Left cardiac atrium (tissue), 4 donors: ENCODE measurements around the gene PRPF40A. TPM values are rescaled to one million over a fixed set of nuclear protein-coding genes. Genes with fewer than 3 reads are reported as not detected.
"Not testable (repeated sequence)": the region's sequence is repeated elsewhere in the genome, so short reads cannot be mapped to it uniquely, and the experiment has no call there.

ENCODE experiments used
- ATAC-seq, 2 donors: fragments of 200-7000 bp; cut with Tn5 transposase; one replicate each; pipeline ENCODE4 v1.9.1; 2020; ENCODE audit warnings: mild to moderate bottlenecking in 2 of 2, moderate library complexity in 2 of 2
- DNase-seq: peaks from one replicate; pipeline ENCODE4 v3.0.0-alpha.2; 2020
- intact Hi-C, 2 donors: fragments of 100-400 bp; cut with DNase I; formaldehyde crosslinking; loops; one replicate each; pipeline versions ENCODE4 v1.14.1 to v1.15.1; 2022 to 2023
- long read RNA-seq: library from polyadenylated mRNA; unstranded; transcript quantifications from one replicate; pipeline ENCODE4 v2.0.0, GENCODE V29; 2021
- total RNA-seq, 2 donors: library from RNA; stranded (reverse); fragmentation: NEBNext Ultra II Directional; extraction: Animal tissue kit (Norgen Biotek cat#: 25700); gene quantifications; one replicate each; pipeline ENCODE4 v1.2.1, GENCODE V29; 2021
- donor health status: DM: no; HTN: yes; CAD: no.
- donor health status: DM: no; HTN: yes; CAD: no; lungs with severe emphysema.
- donor health status: DM: yes; HTN: yes; CAD: no.
- donor health status: Dilated cardiomyopathy.

PRPF40A gene
- total RNA-seq: 10 to 100 TPM; 36.7 to 51.1 TPM
- long read RNA-seq, partial matches to known transcripts: 14 of 24 reads
- long read RNA-seq, other reads (novel, unspliced or antisense): 10 of 24 reads

DNA sequence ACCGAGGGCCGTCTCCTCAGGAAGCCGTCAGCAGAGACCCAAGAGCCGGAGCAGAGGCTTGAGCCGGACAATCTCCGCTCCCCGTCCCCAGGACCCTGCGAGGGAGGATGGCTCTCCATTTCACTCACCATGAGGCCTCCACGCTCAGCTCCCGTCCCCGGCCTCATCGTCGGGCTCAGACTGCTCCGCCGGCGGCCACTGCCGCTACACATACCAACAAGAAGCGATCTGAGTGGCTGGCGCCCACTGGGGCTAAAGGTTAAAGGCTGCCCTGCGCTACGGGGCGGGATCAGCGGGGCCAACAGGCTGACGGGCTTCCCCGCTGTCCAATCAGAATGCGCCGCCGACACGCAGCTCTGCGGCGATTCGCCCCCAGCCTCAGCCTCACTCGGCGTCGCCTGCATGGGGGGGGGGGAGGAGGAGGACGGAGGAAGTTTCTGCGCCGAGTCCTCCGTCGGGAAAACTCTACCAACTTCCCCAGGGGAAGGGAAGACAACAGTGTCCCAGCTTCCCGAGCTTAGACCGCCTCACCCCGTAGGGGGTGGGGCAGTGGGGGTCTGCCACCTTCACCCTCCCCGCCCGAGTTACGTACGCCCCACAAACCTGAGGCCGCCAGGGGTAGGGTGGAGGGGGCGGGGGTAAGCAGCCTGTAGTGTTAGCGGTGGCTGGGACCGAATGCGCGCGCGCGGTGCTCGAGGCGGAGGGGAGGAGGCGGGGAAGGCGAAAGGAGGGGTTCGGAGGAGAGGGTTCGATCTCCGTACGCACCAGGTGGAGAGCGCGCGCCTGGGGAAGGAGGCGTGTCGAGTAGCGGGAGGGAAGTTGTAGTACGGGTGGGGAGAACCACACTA is at the start of gene PRPF40A:
Gene PRPF40A, minus strand, starts transcription at position 234 of the 848 bp plus-strand sequence. Its CDS starts 22 bp downstream, at position 212.
- intact Hi-C loops: no loop called here
- ATAC-seq: peak; percentile 93 to 94
- DNase-seq: peak; percentile 99

DNA sequence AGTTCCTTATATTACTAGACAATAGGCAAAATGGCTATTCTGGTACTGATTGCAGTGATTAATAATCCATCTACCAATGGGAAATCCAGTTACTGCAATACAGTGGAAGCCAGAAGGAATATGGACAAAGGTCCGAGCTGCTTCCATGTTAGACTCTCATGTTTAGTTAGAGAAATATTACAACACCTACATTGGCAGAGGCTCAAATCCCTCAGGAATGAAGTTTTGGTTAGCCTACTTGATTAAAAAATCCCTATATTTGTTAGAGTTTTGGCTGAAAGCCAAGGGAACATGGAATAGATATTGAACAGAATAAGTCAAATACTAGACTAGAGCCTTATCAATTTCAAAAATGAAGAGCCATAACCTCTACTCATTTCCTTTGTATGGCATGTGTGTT is 49.7 kb upstream of the PRPF40A start:
- ATAC-seq: no peak
- DNase-seq: no peak
- intact Hi-C loops: no loop called here

DNA sequence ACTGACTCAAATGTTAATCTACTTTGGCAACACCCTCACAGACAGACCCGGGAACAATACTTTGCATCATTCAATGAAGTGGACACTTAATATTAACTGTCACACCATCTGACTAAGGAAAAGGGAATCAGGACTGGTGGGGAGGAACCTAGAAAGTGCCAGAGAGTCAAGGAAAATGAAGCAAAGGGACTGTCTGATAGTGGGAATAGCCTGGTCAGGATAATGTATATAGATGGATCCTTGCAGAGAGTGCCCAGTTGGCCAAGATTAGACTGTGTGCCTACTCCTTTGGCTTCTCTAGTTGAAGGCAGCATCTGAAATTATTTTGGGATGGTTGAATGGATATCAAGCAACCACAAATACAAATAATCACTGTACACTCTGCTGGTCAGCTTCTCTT is 46.4 kb upstream of the PRPF40A start:
- ATAC-seq: no peak
- intact Hi-C loops: no loop called here
- no peak for DNase-seq

DNA sequence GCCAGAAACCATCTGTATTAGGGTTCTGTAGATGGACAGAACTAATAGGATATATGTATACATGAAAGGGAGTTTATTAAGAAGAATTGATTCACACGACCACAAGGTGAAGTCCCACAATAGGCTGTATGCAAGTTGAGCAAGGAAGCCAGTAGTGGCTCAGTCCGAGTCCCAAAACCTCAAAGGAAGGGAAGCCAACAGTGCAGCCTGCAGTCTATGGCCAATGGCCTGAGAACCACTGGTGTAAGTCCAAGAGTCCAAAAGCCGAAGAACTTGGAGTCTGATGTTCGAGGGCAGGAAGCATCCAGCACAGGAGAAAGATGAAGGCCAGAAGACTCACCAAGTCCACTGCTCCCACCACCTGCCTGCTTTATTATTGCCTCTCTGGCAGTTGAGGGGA is 45.9 kb upstream of the PRPF40A start:
- ATAC-seq: peak in 1 of 2 donors; percentile 26

DNA sequence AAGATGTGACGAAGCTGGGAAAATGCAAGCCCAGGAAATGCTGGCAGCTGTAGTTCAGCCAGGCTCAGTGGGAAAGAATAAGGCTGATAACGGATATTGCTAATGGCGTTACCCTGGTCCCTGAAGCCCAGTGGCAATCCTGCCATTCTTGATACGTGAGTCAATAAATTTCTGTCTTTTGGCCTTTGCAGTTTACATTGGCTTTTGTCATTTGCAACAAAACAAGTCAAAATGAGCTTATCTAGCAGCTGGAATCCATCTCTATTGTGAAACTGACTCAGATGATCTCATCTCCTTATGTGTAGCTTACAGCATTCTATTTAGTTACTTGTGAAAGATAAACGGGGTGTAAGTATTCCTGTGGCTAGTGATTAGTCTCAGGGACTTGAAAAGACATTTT is 44.9 kb upstream of the PRPF40A start:
- ATAC-seq: peak in 1 of 2 donors; percentile 81
- DNase-seq: peak; percentile 33
- intact Hi-C loops: no loop called here

More for the DNA sequence above, 45.9 kb upstream of the PRPF40A start:
- intact Hi-C loops, DNase-seq: not testable (repeated sequence)

DNA sequence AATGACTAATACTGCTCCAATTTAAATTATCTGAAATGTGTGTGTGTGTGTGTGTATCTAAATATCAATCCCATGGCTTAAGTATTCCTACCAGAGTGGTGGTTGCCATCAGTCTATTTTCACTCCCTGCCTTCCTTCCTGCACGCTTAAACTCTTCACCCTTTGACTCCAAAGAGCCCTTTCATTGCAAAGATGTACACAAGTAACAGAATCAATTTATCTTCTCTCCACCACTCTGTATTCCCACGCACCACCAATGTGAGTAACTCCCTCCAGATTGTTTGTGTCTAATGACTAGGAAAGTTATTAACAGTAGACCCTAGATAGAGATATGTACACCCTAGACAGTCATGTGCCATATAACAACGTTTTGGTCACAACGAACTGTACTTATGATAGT is 44.0 kb upstream of the PRPF40A start:
- no peak for DNase-seq
- intact Hi-C loops: no loop called here
- ATAC-seq: no peak

DNA sequence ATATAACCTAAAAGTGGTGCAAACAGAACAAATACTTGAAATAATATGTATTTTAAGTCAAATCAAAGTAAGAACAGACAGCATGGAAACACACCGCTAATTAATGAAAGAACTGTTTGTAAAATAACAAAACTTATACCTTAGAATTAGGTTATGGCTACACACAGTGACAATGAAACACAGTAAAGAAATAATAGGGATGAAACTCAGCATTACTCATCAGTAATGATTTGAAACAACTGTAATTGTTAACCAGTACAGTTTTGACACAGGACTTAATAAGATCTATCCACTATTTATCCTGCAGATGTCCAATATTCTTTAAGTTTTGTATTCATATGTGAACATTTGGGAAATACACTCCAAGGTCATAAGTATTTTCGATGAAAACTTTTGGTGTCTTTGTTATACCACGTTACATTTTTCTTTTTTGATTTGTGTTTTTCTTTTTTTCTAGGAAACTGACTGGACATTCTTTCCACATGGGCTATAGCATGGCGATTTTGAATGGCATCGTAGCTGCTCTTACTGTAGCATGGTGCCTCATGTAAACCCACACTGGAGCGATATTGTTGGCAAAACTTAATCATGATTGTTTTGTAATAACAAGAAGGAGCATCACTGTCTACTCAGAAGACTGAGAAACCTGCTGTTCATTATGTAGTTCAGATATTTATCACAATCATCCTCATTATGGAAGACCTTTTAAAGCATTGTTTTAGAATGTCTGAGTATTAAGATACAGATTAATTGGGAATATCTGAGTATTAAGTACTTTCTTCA is 42.2 kb upstream of the PRPF40A start:
- intact Hi-C loops: loop anchor here in 1 of 2 donors (10.0 kb wide), 1 partner anchor 1615 kb away; no protein-coding TSS in a partner anchor
- ATAC-seq: no peak
- no peak for DNase-seq

DNA sequence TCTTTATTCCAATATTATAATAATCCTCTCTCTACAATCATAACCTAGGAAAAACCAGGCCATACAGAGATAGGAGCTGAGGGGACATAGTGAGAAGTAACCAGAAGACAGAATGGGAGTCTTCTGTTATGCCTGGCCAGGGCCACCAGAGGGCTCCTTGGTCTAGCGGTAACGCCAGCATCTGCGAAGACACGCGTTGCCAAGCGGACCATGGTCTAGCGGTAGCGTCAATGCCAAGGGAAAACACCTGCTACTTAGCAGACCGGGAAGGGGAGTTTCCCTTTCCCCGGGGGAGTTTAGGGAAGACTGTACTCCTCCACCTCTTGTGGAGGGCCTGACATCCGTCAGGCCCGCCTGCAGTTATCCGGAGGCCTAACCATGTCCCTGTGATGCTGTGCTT is 37.8 kb upstream of the PRPF40A start:
- ATAC-seq (no peak), DNase-seq (no peak)
- intact Hi-C loops: loop anchor here in 1 of 2 donors (10.0 kb wide), 1 partner anchor 1620 kb away; no protein-coding TSS in a partner anchor

DNA sequence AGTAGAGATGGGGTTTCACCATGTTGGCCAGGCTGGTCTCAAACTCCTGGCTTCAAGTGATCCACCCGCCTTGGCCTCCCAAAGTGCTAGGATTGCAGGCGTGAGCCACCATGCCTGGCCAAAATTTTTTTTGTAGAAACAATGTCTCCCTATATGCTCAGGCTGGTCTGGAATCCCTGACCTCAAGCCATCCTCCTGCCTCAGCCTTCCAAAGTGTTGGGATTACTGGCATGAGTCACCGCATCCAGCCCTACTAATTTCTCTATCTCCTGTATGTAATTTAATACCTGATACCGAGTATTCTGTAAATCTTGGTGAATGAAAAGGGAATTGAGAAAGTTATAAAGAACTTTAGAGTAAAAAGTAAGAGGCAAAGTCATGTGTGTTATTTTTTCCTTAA is 30.5 kb upstream of the PRPF40A start:
- intact Hi-C loops, ATAC-seq, DNase-seq: not testable (repeated sequence)

DNA sequence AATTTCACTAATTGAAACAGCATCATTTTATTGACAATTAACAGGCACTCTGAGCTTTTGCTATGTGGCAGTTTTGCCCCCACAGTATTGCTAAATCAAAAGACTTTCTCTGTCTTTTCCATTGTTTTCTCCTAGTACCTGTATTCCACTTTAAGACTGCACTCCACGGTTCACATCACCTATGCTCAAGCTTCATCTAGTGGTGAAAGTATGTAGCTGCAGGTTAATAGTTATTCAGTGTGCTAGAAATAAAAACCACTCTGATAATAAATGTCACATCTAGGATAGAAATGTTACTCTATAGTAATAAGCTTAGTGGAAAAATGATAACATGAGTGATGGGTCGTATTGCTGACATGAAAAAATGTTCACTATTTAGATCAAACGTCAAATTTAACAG is 25.7 kb upstream of the PRPF40A start:
- intact Hi-C loops: loop anchor here in 1 of 2 donors (5.0 kb wide), 1 partner anchor 734 kb away; the partner anchor contains the start of gene RPRM
- DNase-seq (no peak), ATAC-seq (no peak)

DNA sequence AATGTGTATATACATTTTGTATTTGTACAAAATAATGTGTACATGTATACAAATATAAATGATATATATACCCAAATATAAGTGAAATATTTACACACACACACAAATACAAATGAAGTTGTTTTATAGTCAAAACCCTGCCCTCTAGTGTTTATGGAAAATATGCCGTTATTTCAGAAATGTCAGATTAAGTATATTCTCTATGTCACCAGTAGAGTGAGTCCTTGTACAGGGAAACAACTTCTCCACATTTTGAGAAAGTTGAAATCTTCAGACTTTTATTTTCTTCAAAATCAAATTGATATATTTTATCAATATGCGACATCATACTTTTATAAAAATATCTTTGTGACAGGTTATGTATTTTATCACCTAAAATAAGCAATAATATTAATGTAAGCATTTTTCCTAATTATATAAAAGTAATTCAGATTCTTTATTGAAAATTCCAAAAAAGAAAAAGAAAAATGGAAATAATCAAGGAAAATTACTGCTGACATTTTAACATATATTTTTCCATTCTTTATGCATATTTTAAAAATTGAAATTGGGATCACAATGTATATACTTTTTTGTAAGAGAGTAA is 23.6 kb upstream of the PRPF40A start:
- ATAC-seq (peak in 1 of 2 donors; percentile 44), DNase-seq (no peak)
- intact Hi-C loops: loop anchor here in 1 of 2 donors (5.0 kb wide), 1 partner anchor 736 kb away; the partner anchor contains the start of gene RPRM

DNA sequence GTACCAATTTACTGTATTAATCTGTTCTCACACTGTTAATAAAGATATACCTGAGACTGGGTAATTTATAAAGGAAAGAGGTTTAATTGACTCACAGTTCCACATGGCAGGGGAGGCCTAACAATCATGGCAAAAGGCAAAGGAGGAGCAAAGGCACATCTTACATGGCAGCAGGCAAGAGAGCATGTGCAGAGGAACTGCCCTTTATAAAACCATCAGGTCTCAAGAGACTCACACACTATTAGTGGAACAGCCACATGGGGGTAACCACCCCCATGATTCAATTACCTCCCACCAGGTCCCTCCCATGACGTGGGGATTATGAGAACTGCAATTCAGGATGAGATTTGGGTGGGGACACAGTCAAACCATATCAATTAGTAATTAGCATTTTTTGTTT is 22.4 kb upstream of the PRPF40A start:
- ATAC-seq, DNase-seq: not testable (repeated sequence)
- intact Hi-C loops: loop anchor here in 1 of 2 donors (5.0 kb wide), 1 partner anchor 738 kb away; the partner anchor contains the start of gene RPRM

DNA sequence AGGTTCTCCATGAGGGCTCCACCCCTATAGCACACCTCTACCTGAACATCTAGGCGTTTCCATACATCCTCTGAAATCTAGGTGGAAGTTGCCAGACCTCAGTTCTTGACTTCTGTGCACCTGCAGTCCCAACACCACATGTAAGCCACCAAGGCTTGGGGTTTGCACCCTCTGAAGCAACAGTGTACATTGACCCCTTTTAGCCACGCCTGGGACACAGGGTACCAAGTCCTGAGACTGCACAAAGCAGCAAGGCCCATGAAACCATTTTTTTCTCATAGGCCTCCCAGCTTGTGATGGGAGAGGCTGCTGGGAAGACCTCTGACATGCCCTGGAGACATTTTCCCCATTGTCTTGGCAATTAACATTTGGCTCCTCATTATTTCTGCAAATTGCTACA is 21.2 kb upstream of the PRPF40A start:
- intact Hi-C loops: no loop called here
- ATAC-seq (no peak), DNase-seq (no peak)

DNA sequence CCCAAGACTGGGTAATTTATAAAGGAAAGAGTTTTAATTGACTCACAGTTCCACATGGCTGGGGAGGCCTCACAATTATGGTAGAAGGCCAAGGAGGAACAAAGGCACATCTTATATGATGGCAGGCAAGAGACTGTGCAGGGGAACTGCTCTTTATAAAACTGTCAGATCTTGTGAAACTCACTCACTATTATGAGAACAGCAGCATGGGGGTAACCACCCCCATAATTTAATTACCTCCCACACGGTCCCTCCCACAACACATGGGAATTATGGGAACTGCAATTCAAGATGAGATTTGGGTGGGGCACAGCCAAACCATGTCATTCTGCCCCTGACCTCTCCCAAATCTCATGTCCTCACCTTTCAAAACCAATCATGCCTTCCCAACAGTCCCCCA is 20.2 kb upstream of the PRPF40A start:
- intact Hi-C loops, ATAC-seq, DNase-seq: not testable (repeated sequence)

DNA sequence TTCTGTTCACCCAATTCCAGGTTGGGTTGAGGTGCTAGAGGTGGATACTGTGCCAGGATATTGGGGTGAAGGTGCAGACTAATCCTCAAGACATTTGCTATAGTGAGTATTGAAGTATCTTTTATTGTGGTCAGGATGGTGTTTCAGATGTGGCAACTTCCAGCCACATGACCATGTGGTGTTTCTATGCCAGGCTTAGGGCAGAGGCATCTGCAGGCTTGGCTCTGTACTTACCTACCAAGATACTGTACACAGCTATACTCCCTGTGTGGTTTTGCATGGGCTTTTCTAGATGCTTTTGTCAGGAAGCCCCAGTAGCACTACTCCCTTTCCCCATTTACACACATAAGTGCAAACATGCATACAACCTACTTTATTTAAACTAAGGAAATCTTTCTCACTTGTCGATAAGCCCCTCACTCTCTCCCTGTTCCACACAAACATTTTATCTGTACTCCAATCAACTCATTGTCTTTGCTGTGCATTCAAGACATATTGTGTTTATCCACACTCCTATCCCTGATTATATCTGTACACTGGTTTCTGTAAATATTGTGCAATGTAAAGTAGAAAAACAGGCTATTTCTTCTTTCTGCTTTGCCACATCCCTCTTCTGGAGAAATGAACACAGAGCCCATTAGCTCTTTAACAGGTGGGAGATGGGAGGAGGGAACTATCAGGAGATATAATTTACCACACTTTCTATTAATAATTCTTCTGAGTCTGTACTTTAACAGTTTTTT is 13.5 kb upstream of the PRPF40A start:
- ATAC-seq (peak; percentile 46 to 50), DNase-seq (no peak)
- intact Hi-C loops: no loop called here

DNA sequence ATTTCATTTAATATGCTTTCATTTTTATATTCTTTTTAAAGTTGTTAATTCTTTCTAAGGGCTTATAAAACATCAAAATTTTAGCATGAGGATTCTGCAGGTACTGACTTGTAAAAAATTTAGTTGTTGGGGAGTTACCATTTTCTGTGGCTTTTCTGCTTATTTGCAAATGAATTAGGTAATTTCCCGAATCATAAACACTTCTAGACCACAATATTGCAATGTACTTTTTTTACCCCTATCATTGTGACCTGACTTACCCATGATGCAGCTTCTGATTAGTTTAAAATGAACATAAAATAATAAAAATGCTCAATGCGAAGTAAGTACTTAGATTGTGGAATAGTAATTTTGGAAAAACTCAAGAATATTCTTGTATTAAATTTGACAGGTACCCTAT is 12.6 kb upstream of the PRPF40A start:
- ATAC-seq: no peak
- intact Hi-C loops: no loop called here

DNA sequence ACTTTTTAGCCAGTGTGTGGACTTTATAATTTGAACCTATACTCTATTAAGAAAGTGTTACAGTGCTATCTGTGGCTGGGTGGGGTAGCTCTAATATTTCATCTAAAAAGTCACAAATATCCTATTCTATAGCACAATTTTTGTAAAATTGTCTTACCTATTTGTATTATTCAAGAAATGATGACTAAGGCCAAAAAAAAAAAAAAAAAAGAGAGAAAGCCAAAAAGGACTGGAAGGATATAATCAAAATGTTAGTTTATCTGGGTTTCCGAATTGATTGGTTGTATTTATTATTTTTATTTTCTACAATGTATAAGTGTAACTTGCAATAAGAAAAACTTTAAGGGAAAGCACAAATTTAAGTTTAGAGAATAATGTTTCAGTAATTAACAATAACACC is 6.7 kb upstream of the PRPF40A start:
- no peak for ATAC-seq
- intact Hi-C loops: no loop called here

More for the DNA sequence above, 12.6 kb upstream of the PRPF40A start:
- no peak for DNase-seq

DNA sequence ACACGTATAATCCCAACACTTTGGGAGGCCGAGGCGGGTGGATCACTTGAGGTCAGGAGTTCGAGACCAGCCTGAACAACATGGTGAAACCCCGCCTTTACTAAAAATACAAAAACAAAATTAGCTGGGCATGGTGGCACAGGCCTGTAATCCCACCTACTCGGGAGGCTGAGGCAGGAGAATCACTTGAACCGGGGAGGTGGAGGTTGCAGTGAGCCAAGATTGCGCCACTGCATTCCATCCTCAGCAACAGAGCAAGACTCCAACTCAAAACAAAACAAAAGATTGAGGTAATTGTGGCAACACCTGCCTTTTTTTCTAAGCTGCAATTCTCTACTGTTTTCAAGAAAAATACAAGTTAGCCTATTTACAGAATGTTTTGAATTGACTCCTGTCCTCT is 5.4 kb upstream of the PRPF40A start:
- intact Hi-C loops, DNase-seq, ATAC-seq: not testable (repeated sequence)

More for the DNA sequence above, 6.7 kb upstream of the PRPF40A start:
- DNase-seq: no peak
